AG09319 (cell line): Measurements from ENCODE around the gene JADE3.

ENCODE experiments used
- DNase-seq: peaks from one replicate; pipeline ENCODE4 v3.0.0-alpha.2; 2010; ENCODE audit warnings: low read depth; ENCODE audit errors: extremely low read depth
- TF ChIP-seq, protein P1 (sequence below): IDR thresholded peaks from 2 replicates; pipeline ENCODE4 v1.5.1; 2011; ENCODE audit warnings: low read depth, mild to moderate bottlenecking, inconsistent platforms, low read length, moderate library complexity

The JADE3 gene

GRCh38 chrX:46913667-46914066, 1.4 kb downstream of the JADE3 start:
- DNase-seq: no peak
- TF ChIP-seq, protein P1, sequence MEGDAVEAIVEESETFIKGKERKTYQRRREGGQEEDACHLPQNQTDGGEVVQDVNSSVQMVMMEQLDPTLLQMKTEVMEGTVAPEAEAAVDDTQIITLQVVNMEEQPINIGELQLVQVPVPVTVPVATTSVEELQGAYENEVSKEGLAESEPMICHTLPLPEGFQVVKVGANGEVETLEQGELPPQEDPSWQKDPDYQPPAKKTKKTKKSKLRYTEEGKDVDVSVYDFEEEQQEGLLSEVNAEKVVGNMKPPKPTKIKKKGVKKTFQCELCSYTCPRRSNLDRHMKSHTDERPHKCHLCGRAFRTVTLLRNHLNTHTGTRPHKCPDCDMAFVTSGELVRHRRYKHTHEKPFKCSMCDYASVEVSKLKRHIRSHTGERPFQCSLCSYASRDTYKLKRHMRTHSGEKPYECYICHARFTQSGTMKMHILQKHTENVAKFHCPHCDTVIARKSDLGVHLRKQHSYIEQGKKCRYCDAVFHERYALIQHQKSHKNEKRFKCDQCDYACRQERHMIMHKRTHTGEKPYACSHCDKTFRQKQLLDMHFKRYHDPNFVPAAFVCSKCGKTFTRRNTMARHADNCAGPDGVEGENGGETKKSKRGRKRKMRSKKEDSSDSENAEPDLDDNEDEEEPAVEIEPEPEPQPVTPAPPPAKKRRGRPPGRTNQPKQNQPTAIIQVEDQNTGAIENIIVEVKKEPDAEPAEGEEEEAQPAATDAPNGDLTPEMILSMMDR: no peak

- no peak for DNase-seq
- TF ChIP-seq, protein P1: no peak
These were observed 4.1 kb downstream of the JADE3 start for GRCh38 chrX:46916273-46916672.

DNA sequence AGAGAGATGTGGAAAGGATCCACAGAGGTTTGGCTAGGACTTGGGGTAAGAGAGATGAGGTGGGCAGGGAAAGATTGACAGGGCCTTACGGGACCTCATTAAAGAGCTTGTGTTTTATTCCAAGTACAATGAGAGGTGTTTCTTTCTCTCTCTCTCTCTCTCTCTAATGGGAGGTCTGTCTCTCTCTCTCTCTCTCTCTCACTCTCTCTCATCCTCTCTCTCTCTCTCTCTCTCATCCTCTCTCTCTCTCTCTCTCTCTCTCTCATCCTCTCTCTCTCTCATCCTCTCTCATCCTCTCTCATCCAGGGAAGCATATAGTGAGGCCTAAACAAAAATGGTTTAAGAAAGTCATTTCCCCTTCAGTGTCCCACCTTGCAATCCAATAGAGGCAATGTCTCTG, 5.4 kb downstream of the JADE3 start:
- TF ChIP-seq, protein P1: no peak
- DNase-seq: no peak

GRCh38 chrX:46918434-46918833, 6.2 kb downstream of the JADE3 start:
- DNase-seq: no peak
- TF ChIP-seq, protein P1: no peak

DNA sequence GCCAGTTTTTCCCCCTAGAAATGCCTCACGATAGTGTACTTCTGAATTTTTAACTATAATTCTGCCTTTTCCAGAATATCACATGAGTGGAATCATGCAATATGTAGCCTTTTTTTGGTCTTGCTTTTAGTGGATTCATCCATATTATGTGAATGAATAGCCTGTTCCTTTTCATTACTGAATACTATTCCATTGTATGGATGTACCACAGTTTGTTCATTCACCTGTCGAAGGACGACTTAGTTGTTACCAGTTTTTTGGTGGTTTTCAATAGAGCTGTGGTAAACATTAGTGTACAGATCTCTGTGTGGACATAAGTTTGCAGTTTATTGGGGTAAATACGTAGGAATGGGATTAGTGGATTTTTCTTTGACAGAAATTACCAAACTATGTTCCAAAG, 8.0 kb downstream of the JADE3 start:
- no peak for DNase-seq
- TF ChIP-seq, protein P1: no peak

- DNase-seq: no peak
- TF ChIP-seq, protein P1: no peak
These were observed 10.4 kb downstream of the JADE3 start for GRCh38 chrX:46922611-46923010.

DNA sequence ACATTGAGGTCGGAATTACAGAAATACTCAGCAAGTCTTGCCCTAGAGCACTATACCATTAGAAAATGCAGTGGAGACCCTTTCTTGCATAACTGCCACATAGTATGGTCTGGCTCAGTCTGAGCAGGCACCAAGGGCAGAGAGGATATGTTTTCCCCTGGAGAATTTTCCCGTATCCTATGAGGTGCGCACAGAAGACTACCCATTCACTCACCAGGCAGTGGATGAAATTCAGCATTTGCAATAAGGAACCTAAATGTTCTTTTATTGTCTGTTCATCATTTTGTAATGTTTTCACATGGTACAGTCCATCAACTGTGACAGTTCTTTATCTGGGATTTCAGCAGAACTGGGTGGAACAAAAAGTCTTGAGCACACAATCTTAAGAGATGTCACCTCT, 15.5 kb downstream of the JADE3 start:
- no peak for DNase-seq
- TF ChIP-seq, protein P1: no peak
